GM23338 (cell line): Measurements from ENCODE around the gene CCS.

Experiments
- EZH2phosphoT487 ChIP-seq: fragments of 200-600 bp; sonication (generic); IDR thresholded peaks from one replicate; pipeline ENCODE4 v1.8.1; 2018; ENCODE audit warnings: antibody characterized with exemption; ENCODE audit not compliant: unreplicated experiment
- POLR2AphosphoS5 ChIP-seq: IDR thresholded peaks from 2 replicates; pipeline ENCODE4 v1.6.1; 2016; ENCODE audit warnings: antibody characterized with exemption, low read depth
- TF ChIP-seq, protein P1 (sequence below), 2 experiments: fragments of 200-600 bp in 1 of 2; sonication (generic) in 1 of 2; conservative IDR thresholded peaks; 2 replicates each; pipeline versions ENCODE4 v1.5.1 to v1.6.1; 2016 to 2017; ENCODE audit warnings: antibody characterized with exemption in 2 of 2, low read depth in 2 of 2, mild to moderate bottlenecking in 2 of 2, moderate library complexity in 1 of 2
- TF ChIP-seq, protein P2 (sequence below): IDR thresholded peaks from one replicate; pipeline ENCODE4 v1.6.1; 2018; ENCODE audit warnings: antibody characterized with exemption; ENCODE audit not compliant: unreplicated experiment

DNA sequence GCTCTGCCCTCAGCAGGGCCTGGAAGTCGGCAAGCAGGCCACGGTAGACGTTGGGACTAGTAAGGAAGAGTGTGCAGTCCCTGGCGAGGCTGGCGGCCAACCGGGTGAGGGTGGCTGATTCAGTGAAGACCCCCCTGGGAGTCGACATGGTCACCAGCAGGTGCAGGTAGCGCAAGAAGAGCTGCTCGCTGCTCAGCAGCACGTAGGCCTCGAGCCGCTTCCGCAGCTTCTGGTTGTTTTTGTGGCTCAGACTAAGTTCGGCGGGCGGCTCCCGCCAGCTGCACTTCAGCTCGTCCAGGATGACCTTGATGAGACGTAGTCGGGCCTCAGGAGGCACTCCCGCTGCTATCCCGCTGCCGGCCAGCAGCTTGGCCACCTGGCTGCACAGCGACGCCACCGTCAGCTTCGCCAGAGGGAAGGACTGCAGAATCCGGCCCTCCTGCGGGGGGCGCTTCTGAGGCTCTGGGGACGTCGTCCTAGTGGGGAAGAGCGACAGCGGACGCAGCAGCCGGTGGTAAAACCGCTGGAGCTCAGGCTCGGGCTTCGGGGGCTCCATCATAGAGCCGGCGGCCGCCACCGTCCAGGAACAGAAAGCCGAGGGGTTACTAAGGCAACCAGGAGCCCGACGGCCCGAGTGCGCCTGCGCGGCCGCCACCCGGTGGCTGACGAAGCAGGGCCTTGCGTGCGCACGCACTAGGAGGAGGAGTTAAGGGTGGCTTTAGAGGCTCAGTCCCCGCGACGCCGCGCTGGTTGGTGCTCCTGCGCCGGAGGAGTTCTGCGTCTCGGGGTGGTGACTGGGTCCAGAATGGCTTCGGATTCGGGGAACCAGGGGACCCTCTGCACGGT lies at the start of gene CCS, which contains the start of gene CCDC87:
- TF ChIP-seq, protein P1, sequence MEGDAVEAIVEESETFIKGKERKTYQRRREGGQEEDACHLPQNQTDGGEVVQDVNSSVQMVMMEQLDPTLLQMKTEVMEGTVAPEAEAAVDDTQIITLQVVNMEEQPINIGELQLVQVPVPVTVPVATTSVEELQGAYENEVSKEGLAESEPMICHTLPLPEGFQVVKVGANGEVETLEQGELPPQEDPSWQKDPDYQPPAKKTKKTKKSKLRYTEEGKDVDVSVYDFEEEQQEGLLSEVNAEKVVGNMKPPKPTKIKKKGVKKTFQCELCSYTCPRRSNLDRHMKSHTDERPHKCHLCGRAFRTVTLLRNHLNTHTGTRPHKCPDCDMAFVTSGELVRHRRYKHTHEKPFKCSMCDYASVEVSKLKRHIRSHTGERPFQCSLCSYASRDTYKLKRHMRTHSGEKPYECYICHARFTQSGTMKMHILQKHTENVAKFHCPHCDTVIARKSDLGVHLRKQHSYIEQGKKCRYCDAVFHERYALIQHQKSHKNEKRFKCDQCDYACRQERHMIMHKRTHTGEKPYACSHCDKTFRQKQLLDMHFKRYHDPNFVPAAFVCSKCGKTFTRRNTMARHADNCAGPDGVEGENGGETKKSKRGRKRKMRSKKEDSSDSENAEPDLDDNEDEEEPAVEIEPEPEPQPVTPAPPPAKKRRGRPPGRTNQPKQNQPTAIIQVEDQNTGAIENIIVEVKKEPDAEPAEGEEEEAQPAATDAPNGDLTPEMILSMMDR (conservative IDR thresholded peaks at IDR 0.05; ENCODE audit: low read depth in 2 of 2), result peak; percentile 74 to 79
- TF ChIP-seq POLR2AphosphoS5 (peak; percentile 99), EZH2phosphoT487 (no peak)
- TF ChIP-seq, protein P2, sequence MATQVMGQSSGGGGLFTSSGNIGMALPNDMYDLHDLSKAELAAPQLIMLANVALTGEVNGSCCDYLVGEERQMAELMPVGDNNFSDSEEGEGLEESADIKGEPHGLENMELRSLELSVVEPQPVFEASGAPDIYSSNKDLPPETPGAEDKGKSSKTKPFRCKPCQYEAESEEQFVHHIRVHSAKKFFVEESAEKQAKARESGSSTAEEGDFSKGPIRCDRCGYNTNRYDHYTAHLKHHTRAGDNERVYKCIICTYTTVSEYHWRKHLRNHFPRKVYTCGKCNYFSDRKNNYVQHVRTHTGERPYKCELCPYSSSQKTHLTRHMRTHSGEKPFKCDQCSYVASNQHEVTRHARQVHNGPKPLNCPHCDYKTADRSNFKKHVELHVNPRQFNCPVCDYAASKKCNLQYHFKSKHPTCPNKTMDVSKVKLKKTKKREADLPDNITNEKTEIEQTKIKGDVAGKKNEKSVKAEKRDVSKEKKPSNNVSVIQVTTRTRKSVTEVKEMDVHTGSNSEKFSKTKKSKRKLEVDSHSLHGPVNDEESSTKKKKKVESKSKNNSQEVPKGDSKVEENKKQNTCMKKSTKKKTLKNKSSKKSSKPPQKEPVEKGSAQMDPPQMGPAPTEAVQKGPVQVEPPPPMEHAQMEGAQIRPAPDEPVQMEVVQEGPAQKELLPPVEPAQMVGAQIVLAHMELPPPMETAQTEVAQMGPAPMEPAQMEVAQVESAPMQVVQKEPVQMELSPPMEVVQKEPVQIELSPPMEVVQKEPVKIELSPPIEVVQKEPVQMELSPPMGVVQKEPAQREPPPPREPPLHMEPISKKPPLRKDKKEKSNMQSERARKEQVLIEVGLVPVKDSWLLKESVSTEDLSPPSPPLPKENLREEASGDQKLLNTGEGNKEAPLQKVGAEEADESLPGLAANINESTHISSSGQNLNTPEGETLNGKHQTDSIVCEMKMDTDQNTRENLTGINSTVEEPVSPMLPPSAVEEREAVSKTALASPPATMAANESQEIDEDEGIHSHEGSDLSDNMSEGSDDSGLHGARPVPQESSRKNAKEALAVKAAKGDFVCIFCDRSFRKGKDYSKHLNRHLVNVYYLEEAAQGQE, result no peak
